MM.1S (cell line): ENCODE measurements around the gene AFG1L.

Source experiments
- DNase-seq: peaks from one replicate; pipeline ENCODE4 v3.0.0-alpha.2; 2015
- H2AFZ ChIP-seq: fragments of 300-600 bp; sonication (generic); 2 replicates; pipeline ENCODE4 v1.6.0; 2016; ENCODE audit warnings: antibody characterized with exemption, low read length
- H3F3A ChIP-seq: fragments of 300-600 bp; sonication (generic); 2 replicates; pipeline ENCODE4 v1.6.1; 2016; ENCODE audit warnings: mild to moderate bottlenecking, antibody characterized with exemption, low read length, moderate library complexity, mixed read lengths; ENCODE audit not compliant: insufficient read depth
- H3K27ac ChIP-seq: fragments of 300-600 bp; sonication (generic); 2 replicates; pipeline ENCODE4 v1.5.1; 2016; ENCODE audit warnings: mild to moderate bottlenecking, low read length
- H3K27me3 ChIP-seq: fragments of 300-600 bp; sonication (generic); replicated peaks from 2 replicates; pipeline ENCODE4 v1.6.0; 2016; ENCODE audit warnings: low read length; ENCODE audit not compliant: insufficient read depth
- H3K36me3 ChIP-seq: fragments of 300-600 bp; sonication (generic); replicated peaks from 2 replicates; pipeline ENCODE4 v1.6.1; 2016; ENCODE audit warnings: mild to moderate bottlenecking, low read length, mixed read lengths; ENCODE audit not compliant: insufficient read depth
- H3K4me1 ChIP-seq: fragments of 300-600 bp; sonication (generic); 2 replicates; pipeline ENCODE4 v1.6.1; 2016; ENCODE audit warnings: low read length, mixed read lengths
- H3K4me2 ChIP-seq: fragments of 300-600 bp; sonication (generic); 2 replicates; pipeline ENCODE4 v1.6.0; 2016; ENCODE audit warnings: low read depth, low read length
- H3K4me3 ChIP-seq: fragments of 300-600 bp; sonication (generic); 2 replicates; pipeline ENCODE4 v1.5.1; 2016; ENCODE audit warnings: low read length, mixed read lengths
- H3K79me2 ChIP-seq: fragments of 300-600 bp; sonication (generic); 2 replicates; pipeline ENCODE4 v1.6.1; 2016; ENCODE audit warnings: mixed run types, low read length, mixed read lengths
- H3K9ac ChIP-seq: fragments of 300-600 bp; sonication (generic); 2 replicates; pipeline ENCODE4 v1.6.1; 2016; ENCODE audit warnings: low read length, mixed read lengths
- H3K9me2 ChIP-seq: fragments of 300-600 bp; sonication (generic); replicated peaks from 2 replicates; pipeline ENCODE4 v1.6.1; 2016; ENCODE audit warnings: mild to moderate bottlenecking, low read length, mixed read lengths; ENCODE audit not compliant: insufficient read depth
- H3K9me3 ChIP-seq: fragments of 300-600 bp; sonication (generic); replicated peaks from 2 replicates; pipeline ENCODE4 v1.6.1; 2016; ENCODE audit warnings: mild to moderate bottlenecking, low read length, mixed read lengths; ENCODE audit not compliant: insufficient read depth
- H4K20me1 ChIP-seq: fragments of 300-600 bp; sonication (generic); 2 replicates; pipeline ENCODE4 v1.6.1; 2016; ENCODE audit warnings: mild to moderate bottlenecking, low read length, moderate library complexity, mixed read lengths; ENCODE audit not compliant: insufficient read depth
- CTCF ChIP-seq: fragments of 300-600 bp; sonication (generic); IDR thresholded peaks from 2 replicates; pipeline ENCODE4 v1.5.1; 2016; ENCODE audit warnings: antibody characterized with exemption, low read length, mixed read lengths
- EZH2 ChIP-seq: fragments of 300-600 bp; sonication (generic); optimal IDR thresholded peaks from 2 replicates; pipeline ENCODE3; 2017; ENCODE audit warnings: low read depth, mild to moderate bottlenecking, antibody characterized with exemption, low read length, mixed read lengths
- EZH2phosphoT487 ChIP-seq: fragments of 300-600 bp; sonication (generic); IDR thresholded peaks from 2 replicates; pipeline ENCODE4 v1.6.1; 2018; ENCODE audit warnings: antibody characterized with exemption, low read length

Gene AFG1L

GRCh38 chr6:108564178-108564577 is 269.3 kb downstream of the AFG1L start:
- Histone ChIP-seq H3F3A (peaks cover 79% of the 10 kb centered on the region), H3K4me2 (peak overlapping the region; percentile 84), H3K27ac (peak overlapping the region; percentile 96), H3K36me3 (peaks cover 30% of the 10 kb centered on the region), H4K20me1 (peaks cover 34% of the 10 kb centered on the region), H3K27me3 (no peaks in the 10 kb centered on the region), H3K4me1 (peaks cover 18% of the 10 kb centered on the region), H3K9me3 (no peaks in the 10 kb centered on the region), H3K4me3 (peak overlapping the region; percentile 99), H3K9ac (peak overlapping the region; percentile 100), H3K9me2 (no peaks in the 10 kb centered on the region), H3K79me2 (peaks cover 92% of the 10 kb centered on the region), H2AFZ (no peak overlapping the region)
- TF ChIP-seq EZH2phosphoT487 = no peak
- TF ChIP-seq CTCF = no peak
- TF ChIP-seq EZH2 = no peak
- peak; percentile 35 for DNase-seq

GRCh38 chr6:108565091-108565766 is 270.4 kb downstream of the AFG1L start:
- H3K27ac ChIP-seq = peak overlapping the region; percentile 96
- H3K36me3 ChIP-seq = peaks cover 35% of the 10 kb centered on the region
- H3K9me3 ChIP-seq = no peaks in the 10 kb centered on the region
- no peaks in the 10 kb centered on the region for H3K27me3 ChIP-seq
- H2AFZ ChIP-seq = no peak overlapping the region
- peaks cover 23% of the 10 kb centered on the region for H3K4me1 ChIP-seq
- peak; percentile 77 for DNase-seq
- TF ChIP-seq CTCF (no peak), EZH2phosphoT487 (no peak), EZH2 (no peak)
- peak overlapping the region; percentile 84 for H3K4me2 ChIP-seq
- H3K9me2 ChIP-seq = no peaks in the 10 kb centered on the region
- peak overlapping the region; percentile 99 for H3K4me3 ChIP-seq
- peaks cover 40% of the 10 kb centered on the region for H4K20me1 ChIP-seq
- peak overlapping the region; percentile 100 for H3K9ac ChIP-seq
- H3F3A ChIP-seq = peaks cover 80% of the 10 kb centered on the region
- peaks cover 97% of the 10 kb centered on the region for H3K79me2 ChIP-seq

GRCh38 chr6:108565893-108566292 is 271.0 kb downstream of the AFG1L start:
- H3K27me3 ChIP-seq = no peaks in the 10 kb centered on the region
- peak; percentile 54 for DNase-seq
- no peak overlapping the region for H2AFZ ChIP-seq
- H3K36me3 ChIP-seq = peaks cover 41% of the 10 kb centered on the region
- peaks cover 30% of the 10 kb centered on the region for H3K4me1 ChIP-seq
- no peaks in the 10 kb centered on the region for H3K9me2 ChIP-seq
- H3K79me2 ChIP-seq = peaks cover 100% of the 10 kb centered on the region
- peaks cover 84% of the 10 kb centered on the region for H3F3A ChIP-seq
- peak overlapping the region; percentile 96 for H3K27ac ChIP-seq
- no peaks in the 10 kb centered on the region for H3K9me3 ChIP-seq
- TF ChIP-seq EZH2 (no peak), EZH2phosphoT487 (no peak), CTCF (no peak)
- peak overlapping the region; percentile 84 for H3K4me2 ChIP-seq
- peak overlapping the region; percentile 100 for H3K9ac ChIP-seq
- peaks cover 46% of the 10 kb centered on the region for H4K20me1 ChIP-seq
- H3K4me3 ChIP-seq = peak overlapping the region; percentile 99
